HG03469 (cell line): ENCODE data around the gene DNAJC15.

Experiments
- ATAC-seq: cut with Tn5 transposase; IDR thresholded peaks from one replicate; pipeline ENCODE4 v1.9.1; 2021; ENCODE audit warnings: mild to moderate bottlenecking, moderate library complexity, moderate number of reproducible peaks; ENCODE audit not compliant: unreplicated experiment

DNAJC15 gene

GRCh38 chr13:43080199-43080598, 56.8 kb downstream of the DNAJC15 start:
- ATAC-seq, result no peak

- no peak for ATAC-seq
Measured at GRCh38 chr13:43081866-43082265, 58.5 kb downstream of the DNAJC15 start.

- no peak for ATAC-seq
Measured at GRCh38 chr13:43083750-43084149, 60.4 kb downstream of the DNAJC15 start.

GRCh38 chr13:43085545-43085944, 62.2 kb downstream of the DNAJC15 start:
- no peak for ATAC-seq

GRCh38 chr13:43086181-43086580, 62.8 kb downstream of the DNAJC15 start:
- ATAC-seq, result no peak

- no peak for ATAC-seq
Measured at GRCh38 chr13:43088093-43088511, 64.7 kb downstream of the DNAJC15 start.

- no peak for ATAC-seq
Measured at GRCh38 chr13:43089912-43090498, 66.6 kb downstream of the DNAJC15 start.

- no peak for ATAC-seq
Measured at GRCh38 chr13:43094901-43095300, 71.5 kb downstream of the DNAJC15 start.

- no peak for ATAC-seq
Measured at GRCh38 chr13:43095771-43096719, 72.7 kb downstream of the DNAJC15 start.

GRCh38 chr13:43100667-43101066, 77.3 kb downstream of the DNAJC15 start:
- no peak for ATAC-seq

GRCh38 chr13:43102304-43102703, 78.9 kb downstream of the DNAJC15 start:
- ATAC-seq, result no peak

- ATAC-seq, result no peak
Measured at GRCh38 chr13:43107780-43108179, 84.4 kb downstream of the DNAJC15 start.

GRCh38 chr13:43110036-43110435, 86.7 kb downstream of the DNAJC15 start:
- no peak for ATAC-seq

- ATAC-seq, result no peak
Measured at GRCh38 chr13:43110658-43111057, 87.3 kb downstream of the DNAJC15 start.

- ATAC-seq, result no peak
Measured at GRCh38 chr13:43111559-43112400, 88.4 kb downstream of the DNAJC15 start.

- ATAC-seq, result no peak
Measured at GRCh38 chr13:43113603-43114002, 90.2 kb downstream of the DNAJC15 start.

GRCh38 chr13:43114504-43114903, 91.1 kb downstream of the DNAJC15 start:
- no peak for ATAC-seq

- no peak for ATAC-seq
Measured at GRCh38 chr13:43115141-43115540, 91.8 kb downstream of the DNAJC15 start.

- ATAC-seq, result no peak
Measured at GRCh38 chr13:43116242-43116641, 92.9 kb downstream of the DNAJC15 start.

- ATAC-seq, result no peak
Measured at GRCh38 chr13:43118521-43118920, 95.1 kb downstream of the DNAJC15 start.

GRCh38 chr13:43119206-43119605, 95.8 kb downstream of the DNAJC15 start:
- ATAC-seq, result no peak
